ENCODE measurements around the gene IQCM.

IQCM gene

DNA sequence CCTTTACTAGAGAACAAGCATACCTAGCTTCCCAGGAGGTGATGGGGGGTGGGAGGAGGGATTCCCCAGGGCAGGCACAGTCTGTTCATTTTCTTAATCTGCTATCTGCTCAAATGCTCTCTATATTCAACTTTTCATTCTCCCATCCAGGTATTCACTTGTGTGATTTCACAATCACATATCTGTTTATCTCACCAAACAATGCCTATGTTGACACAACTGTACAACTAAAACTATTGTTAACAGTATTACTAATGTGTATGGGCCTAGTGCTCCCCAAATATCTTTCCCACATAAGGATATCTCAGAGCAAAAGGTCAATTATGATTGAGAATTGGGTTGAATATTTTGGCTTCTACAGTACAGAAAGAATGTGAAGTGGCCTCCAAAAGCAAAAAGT is 210.8 kb downstream of the IQCM start:
- Mint-ChIP-seq H3K9me3 (peaks cover 7% of the 10 kb centered on the region), H3K36me3 (no peaks in the 10 kb centered on the region), H3K27ac (no peak overlapping the region), H3K4me1 (no peaks in the 10 kb centered on the region), H3K4me3 (no peak overlapping the region)
- DNase-seq (ENCODE audit: low spot score in 2 of 2): no peak
- no peak for ATAC-seq

DNA sequence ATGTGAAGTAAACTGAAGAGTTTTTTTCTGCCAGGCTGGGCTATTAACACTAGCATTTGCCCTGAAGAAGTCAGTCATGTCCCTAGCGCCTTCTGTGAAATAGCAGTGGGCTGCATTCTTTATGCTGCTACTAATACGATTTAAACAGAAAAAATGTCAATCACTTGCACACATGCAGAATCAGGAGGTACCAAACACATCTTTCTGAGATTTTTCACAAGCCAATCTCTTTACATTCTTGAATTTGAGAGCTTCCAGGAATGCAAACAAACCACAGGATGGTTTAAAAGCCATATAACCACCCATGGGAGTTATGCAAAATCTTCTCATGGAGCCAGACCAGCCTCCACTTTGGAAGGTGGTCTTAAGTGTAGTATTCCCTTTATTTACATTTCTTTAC is 220.1 kb downstream of the IQCM start:
- H3K36me3 Mint-ChIP-seq: no peaks in the 10 kb centered on the region

DNA sequence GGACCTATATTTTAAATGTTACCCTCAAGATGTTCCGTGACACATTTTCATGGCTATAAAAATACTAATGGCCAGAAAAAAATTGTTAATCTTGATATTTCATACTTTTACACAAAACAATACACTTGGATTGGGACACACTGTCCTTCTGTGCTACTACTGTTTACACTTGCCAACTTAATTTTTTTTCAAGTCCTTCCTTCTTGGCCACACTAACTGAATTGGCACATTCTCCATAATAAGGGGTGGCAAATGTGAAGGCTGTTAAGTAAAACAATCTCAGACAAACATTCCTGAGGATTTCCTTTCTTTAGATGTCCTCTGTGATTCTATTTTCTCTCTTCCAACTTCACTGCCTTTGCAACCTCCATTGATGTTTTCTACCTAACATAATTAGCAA is 225.8 kb downstream of the IQCM start:
- H3K27ac Mint-ChIP-seq: no peak overlapping the region
- DNase-seq (ENCODE audit: low spot score in 2 of 2) (no peak), ATAC-seq (no peak)
- H3K9me3 Mint-ChIP-seq: peaks cover 10% of the 10 kb centered on the region
- H3K4me3 Mint-ChIP-seq: no peak overlapping the region
- no peaks in the 10 kb centered on the region for H3K36me3 Mint-ChIP-seq
- no peaks in the 10 kb centered on the region for H3K4me1 Mint-ChIP-seq

More for the DNA sequence above, 220.1 kb downstream of the IQCM start:
- no peaks in the 10 kb centered on the region for H3K4me1 Mint-ChIP-seq
- ATAC-seq (no peak), DNase-seq (ENCODE audit: low spot score in 2 of 2) (no peak)
- H3K4me3 Mint-ChIP-seq: no peak overlapping the region
- peaks cover 3% of the 10 kb centered on the region for H3K9me3 Mint-ChIP-seq
- no peak overlapping the region for H3K27ac Mint-ChIP-seq

DNA sequence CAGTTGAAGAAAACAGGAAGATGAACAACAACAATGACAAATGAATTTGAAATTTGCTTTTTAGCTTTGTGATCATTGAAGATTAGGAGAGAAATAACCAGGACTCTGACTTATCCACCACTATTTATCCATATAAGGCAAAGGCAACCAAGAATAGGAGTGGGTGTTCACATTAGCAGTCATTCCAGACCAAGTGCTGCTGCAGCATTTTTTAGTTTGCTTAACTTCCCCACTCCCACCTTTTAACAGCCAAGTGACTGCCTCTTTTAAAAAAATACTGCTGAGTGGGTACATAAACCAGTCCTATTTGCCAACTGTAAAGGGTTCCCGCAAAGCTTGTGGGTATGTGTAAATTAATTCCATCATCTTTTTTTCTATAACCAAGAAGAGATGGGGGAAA is 230.9 kb downstream of the IQCM start:
- peaks cover 2% of the 10 kb centered on the region for H3K9me3 Mint-ChIP-seq
- DNase-seq (ENCODE audit: low spot score in 2 of 2): no peak
- no peaks in the 10 kb centered on the region for H3K4me1 Mint-ChIP-seq

DNA sequence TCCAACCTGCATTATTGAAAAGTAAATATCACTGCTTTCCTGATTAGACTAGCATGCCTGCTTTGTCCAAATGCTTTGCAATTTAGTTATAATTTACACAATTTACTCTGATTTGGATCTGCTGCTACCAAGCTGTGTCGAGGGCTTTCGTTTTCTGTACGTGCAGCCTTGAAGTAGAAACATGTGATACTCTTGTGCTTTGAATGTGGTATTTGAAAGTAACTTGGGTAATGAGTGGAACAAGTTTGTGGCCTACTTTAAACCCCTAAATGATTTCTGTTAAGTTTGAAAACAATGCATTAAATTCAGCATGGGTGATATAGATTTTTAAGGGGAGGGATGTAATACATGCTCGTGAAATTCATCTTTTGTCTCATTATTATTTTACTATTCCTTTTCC is 240.7 kb downstream of the IQCM start:
- Mint-ChIP-seq H3K4me3 (no peak overlapping the region), H3K36me3 (no peaks in the 10 kb centered on the region), H3K9me3 (no peaks in the 10 kb centered on the region), H3K27ac (no peak overlapping the region), H3K4me1 (no peaks in the 10 kb centered on the region)
- DNase-seq (ENCODE audit: low spot score in 2 of 2) (no peak), ATAC-seq (no peak)

More for the DNA sequence above, 230.9 kb downstream of the IQCM start:
- H3K27ac Mint-ChIP-seq: no peak overlapping the region
- no peaks in the 10 kb centered on the region for H3K36me3 Mint-ChIP-seq
- H3K4me3 Mint-ChIP-seq: no peak overlapping the region
- ATAC-seq: no peak

DNA sequence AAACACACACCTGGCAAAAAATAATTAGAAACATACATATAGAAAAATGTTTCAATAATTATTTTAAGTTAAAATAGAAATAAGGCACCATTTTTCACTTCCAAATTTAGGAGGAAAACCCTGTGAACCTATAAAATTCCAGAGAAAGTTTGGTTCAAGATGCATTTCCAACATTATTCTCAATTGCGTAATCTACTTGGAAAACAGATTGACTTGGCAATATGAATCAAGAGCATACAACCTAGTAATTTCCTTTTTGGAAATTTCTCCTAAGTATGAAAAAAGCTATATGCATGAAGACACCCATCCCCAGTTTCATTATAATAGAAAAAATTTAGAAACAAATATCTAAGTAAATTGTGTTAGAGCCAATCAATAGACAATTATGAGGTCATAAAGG is 242.9 kb downstream of the IQCM start:
- H3K36me3 Mint-ChIP-seq: no peaks in the 10 kb centered on the region
- ATAC-seq (no peak), DNase-seq (ENCODE audit: low spot score in 2 of 2) (no peak)
- H3K27ac Mint-ChIP-seq: no peak overlapping the region
- H3K4me1 Mint-ChIP-seq: no peaks in the 10 kb centered on the region
- no peak overlapping the region for H3K4me3 Mint-ChIP-seq
- H3K9me3 Mint-ChIP-seq: no peaks in the 10 kb centered on the region

DNA sequence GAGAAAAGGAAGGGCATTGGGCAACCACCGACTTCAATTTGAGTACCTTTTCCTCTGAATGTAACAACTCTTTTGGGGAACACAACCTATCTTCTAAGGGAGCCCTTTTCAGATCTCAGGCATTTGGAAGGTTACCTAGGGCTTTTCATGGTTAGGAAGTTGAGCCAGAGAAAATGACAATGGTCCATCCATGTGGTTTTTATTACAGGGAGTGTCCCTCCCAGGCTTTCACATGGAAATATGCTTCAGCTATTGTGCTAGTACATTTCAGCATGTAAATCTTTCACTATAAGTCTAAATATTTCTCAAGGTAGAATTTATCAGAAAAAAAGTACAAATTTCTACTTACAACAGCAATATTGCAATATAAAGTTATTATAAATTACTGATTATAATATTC is 259.8 kb downstream of the IQCM start:
- Mint-ChIP-seq H3K36me3 (no peaks in the 10 kb centered on the region), H3K4me3 (no peak overlapping the region), H3K4me1 (no peaks in the 10 kb centered on the region)

DNA sequence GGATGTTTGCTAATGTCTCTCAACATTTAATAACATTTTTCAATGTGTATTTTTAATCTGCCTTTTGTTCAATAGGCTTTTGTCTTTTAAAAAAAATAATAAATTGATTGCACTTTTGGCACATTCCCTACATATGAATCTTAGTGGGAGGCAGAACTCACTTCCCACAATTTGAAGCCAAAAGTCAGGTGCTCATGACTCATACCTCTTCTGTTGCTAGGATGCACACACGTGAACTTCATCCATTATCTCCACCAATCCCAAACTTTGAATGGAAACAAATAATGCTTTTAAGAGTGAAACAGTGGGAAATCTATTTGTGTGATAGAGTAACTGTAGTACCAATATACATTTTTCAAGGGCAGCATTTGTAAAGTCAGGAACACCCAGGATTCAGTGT is 260.5 kb downstream of the IQCM start:
- Mint-ChIP-seq H3K4me1 (no peaks in the 10 kb centered on the region), H3K36me3 (no peaks in the 10 kb centered on the region), H3K4me3 (no peak overlapping the region), H3K9me3 (peaks cover 13% of the 10 kb centered on the region), H3K27ac (no peak overlapping the region)
- ATAC-seq: no peak
- DNase-seq (ENCODE audit: low spot score in 2 of 2): no peak

More for the DNA sequence above, 259.8 kb downstream of the IQCM start:
- Mint-ChIP-seq H3K9me3 (peaks cover 13% of the 10 kb centered on the region), H3K27ac (no peak overlapping the region)
- ATAC-seq (no peak), DNase-seq (ENCODE audit: low spot score in 2 of 2) (no peak)

DNA sequence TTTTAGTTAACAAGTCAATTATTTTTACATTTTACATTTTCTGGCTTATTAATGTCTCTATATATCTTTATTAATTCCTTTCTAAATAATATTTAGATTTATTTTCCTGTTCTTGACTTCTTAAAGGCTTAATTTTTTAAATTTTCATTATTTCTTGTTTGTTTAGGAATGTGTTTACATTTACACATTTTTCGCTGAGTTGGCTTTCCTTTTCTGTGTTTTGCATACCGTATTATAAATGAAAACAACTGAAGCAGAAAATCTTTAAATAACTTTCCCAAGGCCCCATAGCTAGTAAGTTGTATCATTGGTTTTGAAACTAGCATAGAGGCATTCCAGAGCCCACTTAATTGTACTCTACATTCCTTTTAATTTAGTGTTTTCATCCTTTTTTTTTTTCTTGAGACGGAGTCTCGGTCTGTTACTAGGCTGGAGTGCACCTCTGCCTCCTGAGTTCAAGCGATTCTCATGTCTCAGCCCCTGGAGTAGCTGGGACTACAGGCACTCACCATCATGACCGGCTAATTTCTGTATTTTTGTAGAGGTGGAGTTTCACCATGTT is 261.6 kb downstream of the IQCM start:
- Mint-ChIP-seq H3K4me1 (no peaks in the 10 kb centered on the region), H3K4me3 (no peak overlapping the region), H3K36me3 (no peaks in the 10 kb centered on the region), H3K27ac (no peak overlapping the region), H3K9me3 (peaks cover 13% of the 10 kb centered on the region)
- ATAC-seq (no peak), DNase-seq (ENCODE audit: low spot score in 2 of 2) (no peak)

DNA sequence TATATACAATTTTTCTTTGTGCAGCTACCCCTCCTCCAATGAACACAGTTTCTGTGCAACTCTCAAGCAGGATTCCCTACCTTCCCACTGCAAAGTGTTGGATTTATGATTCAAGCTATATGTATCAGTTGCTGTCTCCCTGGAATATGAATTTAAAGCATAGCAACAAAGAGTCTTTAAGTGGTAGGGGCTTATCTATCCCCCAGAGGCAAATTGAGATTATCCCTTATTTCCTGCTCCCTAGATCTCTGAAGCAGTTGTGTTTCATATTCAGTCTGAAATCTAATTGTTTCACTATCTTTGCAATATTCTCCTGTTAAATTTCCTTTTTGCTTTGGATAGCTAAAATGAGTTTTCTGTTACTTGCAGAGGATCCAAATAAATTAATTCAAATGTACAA is 263.0 kb downstream of the IQCM start:
- no peak overlapping the region for H3K4me3 Mint-ChIP-seq
- H3K27ac Mint-ChIP-seq: no peak overlapping the region
- no peaks in the 10 kb centered on the region for H3K36me3 Mint-ChIP-seq
- H3K9me3 Mint-ChIP-seq: peaks cover 5% of the 10 kb centered on the region
- ATAC-seq: no peak
- DNase-seq (ENCODE audit: low spot score in 2 of 2): no peak
- no peaks in the 10 kb centered on the region for H3K4me1 Mint-ChIP-seq

DNA sequence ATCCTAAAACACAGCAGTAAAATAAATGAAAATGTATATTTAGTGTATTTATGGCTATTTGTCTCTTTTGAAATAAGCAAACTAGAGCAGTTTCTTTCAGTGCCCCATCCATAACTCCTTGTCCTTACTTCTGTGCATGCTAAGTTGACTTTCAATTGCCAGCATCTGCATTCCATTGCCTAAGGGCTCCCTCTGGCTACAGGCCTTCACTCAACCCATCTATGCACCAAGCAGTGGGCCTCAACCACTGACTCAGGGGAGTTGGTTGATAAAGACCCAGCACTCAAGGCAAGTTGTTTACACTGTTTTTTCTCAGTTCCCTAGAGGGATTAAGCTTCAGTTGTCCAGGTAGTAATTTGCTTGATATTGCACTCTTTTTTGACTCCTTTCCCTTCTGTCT is 265.7 kb downstream of the IQCM start:
- H3K4me1 Mint-ChIP-seq: no peaks in the 10 kb centered on the region
- H3K9me3 Mint-ChIP-seq: peaks cover 3% of the 10 kb centered on the region
- no peak overlapping the region for H3K4me3 Mint-ChIP-seq
- ATAC-seq (no peak), DNase-seq (ENCODE audit: low spot score in 2 of 2) (no peak)
- H3K27ac Mint-ChIP-seq: no peak overlapping the region
- H3K36me3 Mint-ChIP-seq: no peaks in the 10 kb centered on the region

DNA sequence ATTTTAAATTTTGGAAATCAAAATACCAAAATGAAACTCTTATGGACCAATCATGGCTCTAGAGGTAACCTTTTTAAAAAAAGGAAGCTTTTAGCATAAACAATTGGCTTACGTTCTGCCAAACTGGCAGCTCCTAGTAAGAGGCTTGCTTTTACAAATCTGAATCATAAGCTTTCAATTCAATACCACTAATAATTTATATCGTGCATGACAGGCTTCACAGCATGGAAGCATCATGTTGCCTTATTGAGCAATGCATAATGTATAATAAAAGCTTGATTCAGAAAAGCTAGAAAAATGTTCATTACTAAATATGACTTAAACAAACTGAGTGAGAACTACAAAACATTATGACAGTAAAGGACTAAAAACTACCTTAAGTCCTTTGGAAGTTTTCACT is 280.9 kb downstream of the IQCM start:
- ATAC-seq (no peak), DNase-seq (ENCODE audit: low spot score in 2 of 2) (no peak)
- Mint-ChIP-seq H3K36me3 (no peaks in the 10 kb centered on the region), H3K9me3 (peaks cover 28% of the 10 kb centered on the region), H3K4me3 (no peak overlapping the region), H3K27ac (no peak overlapping the region), H3K4me1 (no peaks in the 10 kb centered on the region)

DNA sequence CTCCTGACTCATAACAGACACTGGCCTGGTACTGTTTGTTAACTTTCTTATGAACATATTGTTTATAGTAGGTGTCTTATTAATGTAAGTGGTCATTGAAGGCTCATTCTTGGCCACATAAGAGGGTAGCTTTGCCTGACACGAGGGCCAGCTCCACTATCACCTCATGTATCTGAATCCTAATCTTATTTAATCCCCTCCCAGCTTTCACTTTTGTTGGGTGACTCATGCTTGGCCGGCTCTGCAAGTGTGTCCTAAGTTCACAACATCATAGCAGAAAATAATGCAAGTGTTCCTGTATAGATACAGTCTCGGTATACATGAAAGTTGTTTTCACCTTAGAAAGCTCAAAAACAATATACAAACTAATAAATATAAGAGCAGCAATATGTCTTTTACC is 283.8 kb downstream of the IQCM start:
- Mint-ChIP-seq H3K4me1 (no peaks in the 10 kb centered on the region), H3K27ac (no peak overlapping the region), H3K4me3 (no peak overlapping the region), H3K9me3 (peaks cover 17% of the 10 kb centered on the region), H3K36me3 (no peaks in the 10 kb centered on the region)
- no peak for ATAC-seq
- DNase-seq (ENCODE audit: low spot score in 2 of 2): no peak

DNA sequence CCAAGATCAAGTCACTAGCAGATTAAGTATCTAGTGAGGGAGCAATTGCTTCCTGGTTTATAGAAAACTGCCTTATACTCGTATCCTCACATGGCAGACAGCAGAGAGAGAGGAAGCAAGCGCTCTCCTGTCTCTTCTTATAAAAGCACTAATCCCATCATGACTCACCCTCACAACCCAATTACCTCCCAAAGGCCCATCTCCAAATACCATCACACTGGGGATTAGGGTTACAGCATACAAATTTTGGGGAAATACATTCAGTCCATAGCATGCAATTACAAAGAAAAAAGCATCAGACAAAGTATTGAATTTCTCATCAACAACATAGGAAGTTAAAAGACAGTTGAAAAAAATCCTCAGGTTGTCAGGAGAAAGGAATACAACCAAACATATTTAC is 292.6 kb downstream of the IQCM start:
- DNase-seq (ENCODE audit: low spot score in 2 of 2): no peak
- Mint-ChIP-seq H3K36me3 (no peaks in the 10 kb centered on the region), H3K27ac (no peak overlapping the region), H3K4me1 (no peaks in the 10 kb centered on the region), H3K4me3 (no peak overlapping the region), H3K9me3 (peaks cover 9% of the 10 kb centered on the region)
- no peak for ATAC-seq

DNA sequence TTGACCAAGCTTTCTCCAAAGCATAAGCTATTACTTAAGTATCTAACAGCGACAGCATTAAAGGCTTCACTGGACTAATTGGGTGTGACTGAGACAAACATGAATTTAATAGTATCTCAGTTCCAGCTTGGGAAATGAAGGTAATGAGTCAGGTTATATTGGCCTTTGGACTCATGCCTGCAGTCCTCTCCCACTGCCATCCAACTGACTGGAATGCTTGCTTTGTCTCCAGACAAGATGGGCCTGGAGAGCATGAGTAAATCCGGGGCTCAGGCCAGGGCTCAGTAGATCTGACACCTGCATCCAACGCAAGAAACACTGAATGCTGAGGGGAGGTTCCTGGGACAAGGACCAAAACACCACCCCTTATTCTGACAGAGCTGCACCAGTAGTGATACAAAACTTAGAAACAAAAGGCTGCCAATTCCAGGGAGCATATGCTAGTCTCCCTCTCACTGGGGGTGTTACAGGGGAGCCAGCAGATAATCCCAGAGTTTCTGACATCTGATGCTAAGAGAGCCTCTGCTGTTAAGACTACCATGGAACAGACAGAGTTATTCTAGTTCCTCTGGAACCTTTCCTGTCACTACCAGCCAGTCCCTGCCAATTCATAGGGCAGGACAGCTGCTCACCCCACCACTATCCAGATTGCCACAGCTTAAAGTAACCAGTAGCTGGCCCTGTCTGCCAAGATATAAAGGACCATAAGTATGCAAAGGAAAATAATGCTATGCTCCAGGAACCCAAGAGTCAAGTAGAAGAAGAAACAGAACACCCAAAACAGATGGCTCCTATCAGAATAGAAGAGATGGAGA is 293.8 kb downstream of the IQCM start:
- H3K9me3 Mint-ChIP-seq: peaks cover 13% of the 10 kb centered on the region
- H3K27ac Mint-ChIP-seq: no peak overlapping the region
- ATAC-seq (peak; percentile 13), DNase-seq (ENCODE audit: low spot score in 2 of 2) (no peak)
- no peaks in the 10 kb centered on the region for H3K36me3 Mint-ChIP-seq
- no peak overlapping the region for H3K4me3 Mint-ChIP-seq
- no peaks in the 10 kb centered on the region for H3K4me1 Mint-ChIP-seq

DNA sequence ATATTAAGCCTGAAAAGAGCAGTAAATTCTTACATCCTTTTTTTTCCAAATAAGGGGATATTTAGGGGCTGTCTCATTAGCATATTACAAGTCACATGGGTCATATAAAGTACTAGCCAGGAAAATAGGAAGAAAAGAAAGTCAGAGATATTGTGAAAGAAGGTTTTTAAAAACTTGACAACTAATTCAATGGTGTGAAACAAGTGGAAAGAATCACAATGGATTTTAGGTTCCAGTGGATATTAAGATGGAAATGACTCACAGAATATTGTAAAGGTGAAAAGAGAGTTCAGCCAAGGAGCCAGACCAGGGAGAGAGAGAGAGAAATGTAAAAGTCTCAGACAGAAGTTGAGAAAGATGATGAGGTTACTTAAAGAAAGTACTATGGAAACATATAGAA is 297.2 kb downstream of the IQCM start:
- H3K27ac Mint-ChIP-seq: no peak overlapping the region
- DNase-seq (ENCODE audit: low spot score in 2 of 2): no peak
- ATAC-seq: no peak
- peaks cover 16% of the 10 kb centered on the region for H3K9me3 Mint-ChIP-seq
- no peaks in the 10 kb centered on the region for H3K4me1 Mint-ChIP-seq
- H3K4me3 Mint-ChIP-seq: no peak overlapping the region
- H3K36me3 Mint-ChIP-seq: no peaks in the 10 kb centered on the region

Data from stimulated activated effector memory CD8-positive, alpha-beta T cell treated with anti-CD3 and anti-CD28 coated beads, Interleukin-12 subunit alpha, Interleukin-12 subunit beta, amount 100 ng/mL, for 72 hours (primary cell).